Smooth muscle cell (in vitro differentiated cells): ENCODE data around the gene SMYD3. TPM values are rescaled to one million over a fixed set of nuclear protein-coding genes. Genes with fewer than 3 reads are reported as not detected.

Experiments
- DNase-seq: peaks from one replicate; lab custom pipeline; 2025; ENCODE audit not compliant: unreplicated experiment; lab: John Stamatoyannopoulos, UW
- H2AFZ ChIP-seq: fragments of 200-600 bp; sonication (generic); 2 replicates; pipeline ENCODE4 v1.6.0; 2016; ENCODE audit warnings: antibody characterized with exemption, low read depth, mild to moderate bottlenecking
- H3F3A ChIP-seq: fragments of 200-600 bp; sonication (generic); 2 replicates; pipeline ENCODE4 v1.6.0; 2017; ENCODE audit warnings: antibody characterized with exemption, low read depth
- H3K27ac ChIP-seq: fragments of 200-600 bp; sonication (generic); 2 replicates; pipeline ENCODE4 v1.5.1; 2016; ENCODE audit warnings: low read depth, mild to moderate bottlenecking
- H3K27me3 ChIP-seq: fragments of 200-600 bp; sonication (generic); 2 replicates; pipeline ENCODE4 v1.6.1; 2016; ENCODE audit warnings: low read depth, mild to moderate bottlenecking
- H3K36me3 ChIP-seq: fragments of 200-600 bp; sonication (generic); 2 replicates; pipeline ENCODE4 v1.5.1; 2016; ENCODE audit warnings: low read depth
- H3K4me1 ChIP-seq: fragments of 200-600 bp; sonication (generic); 2 replicates; pipeline ENCODE4 v1.5.1; 2016; ENCODE audit warnings: low read depth
- H3K4me2 ChIP-seq: fragments of 200-600 bp; sonication (generic); 2 replicates; pipeline ENCODE4 v1.6.0; 2016; ENCODE audit warnings: mild to moderate bottlenecking
- H3K4me3 ChIP-seq: fragments of 200-600 bp; sonication (generic); 2 replicates; pipeline ENCODE4 v1.5.1; 2016; ENCODE audit warnings: mild to moderate bottlenecking
- H3K79me2 ChIP-seq: fragments of 200-600 bp; sonication (generic); 2 replicates; pipeline ENCODE4 v1.6.0; 2016; ENCODE audit warnings: low read depth, mild to moderate bottlenecking
- H3K9ac ChIP-seq: fragments of 200-600 bp; sonication (generic); 2 replicates; pipeline ENCODE4 v1.6.0; 2016; ENCODE audit warnings: low read depth
- H3K9me3 ChIP-seq: fragments of 200-600 bp; sonication (generic); replicated peaks from 2 replicates; pipeline ENCODE4 v1.5.1; 2016; ENCODE audit warnings: low read depth
- H4K20me1 ChIP-seq: fragments of 200-600 bp; sonication (generic); 2 replicates; pipeline ENCODE4 v1.6.0; 2016; ENCODE audit warnings: low read depth
- WGBS: methylation state at CpG from one replicate; pipeline ENCODE4 v1.1.7; 2016; ENCODE audit warnings: low lambda C conversion rate; 5-methylcytosine and 5-hydroxymethylcytosine counted together
- polyA plus RNA-seq: library from polyadenylated mRNA; unstranded; fragments of >200 nt; fragmentation: Nextera tagmentation; extraction: Ambion mirVana; gene quantifications from 2 replicates; pipeline ENCODE4 v1.2.1, GENCODE V29; 2016
- total RNA-seq: library from RNA; depleted of rRNA; stranded (reverse); fragments of >200 nt; gene quantifications from 2 replicates; pipeline ENCODE4 v1.2.3, GENCODE V29; 2014
- TF ChIP-seq, protein P1 (sequence below): fragments of 200-600 bp; sonication (generic); IDR thresholded peaks from 2 replicates; pipeline ENCODE4 v1.5.1; 2017; ENCODE audit warnings: borderline replicate concordance, mild to moderate bottlenecking, antibody characterized with exemption; ENCODE audit not compliant: insufficient read depth, poor library complexity, severe bottlenecking

SMYD3 gene
- total and polyA plus RNA-seq, 2 experiments from 2014 or later = 162 to 301 TPM

DNA sequence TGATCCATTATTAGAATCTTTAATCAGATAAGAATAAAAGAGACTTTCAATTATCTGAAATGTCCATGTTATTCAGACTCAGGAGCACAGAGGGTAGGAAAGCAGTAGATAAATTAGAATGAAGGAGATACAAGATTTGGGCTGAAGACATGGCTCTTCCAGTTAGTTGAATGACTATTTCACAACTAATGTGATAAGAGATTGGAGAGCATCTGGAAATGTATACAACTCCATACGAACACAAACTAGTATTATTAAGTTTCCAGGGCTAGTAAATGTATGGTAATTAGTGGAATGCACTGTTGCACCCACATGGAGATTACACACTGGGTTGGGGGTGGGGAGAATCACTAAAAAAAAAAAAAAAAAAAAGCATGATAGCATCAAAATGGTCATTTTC, 734.3 kb downstream of the SMYD3 start:
- TF ChIP-seq, protein P1, sequence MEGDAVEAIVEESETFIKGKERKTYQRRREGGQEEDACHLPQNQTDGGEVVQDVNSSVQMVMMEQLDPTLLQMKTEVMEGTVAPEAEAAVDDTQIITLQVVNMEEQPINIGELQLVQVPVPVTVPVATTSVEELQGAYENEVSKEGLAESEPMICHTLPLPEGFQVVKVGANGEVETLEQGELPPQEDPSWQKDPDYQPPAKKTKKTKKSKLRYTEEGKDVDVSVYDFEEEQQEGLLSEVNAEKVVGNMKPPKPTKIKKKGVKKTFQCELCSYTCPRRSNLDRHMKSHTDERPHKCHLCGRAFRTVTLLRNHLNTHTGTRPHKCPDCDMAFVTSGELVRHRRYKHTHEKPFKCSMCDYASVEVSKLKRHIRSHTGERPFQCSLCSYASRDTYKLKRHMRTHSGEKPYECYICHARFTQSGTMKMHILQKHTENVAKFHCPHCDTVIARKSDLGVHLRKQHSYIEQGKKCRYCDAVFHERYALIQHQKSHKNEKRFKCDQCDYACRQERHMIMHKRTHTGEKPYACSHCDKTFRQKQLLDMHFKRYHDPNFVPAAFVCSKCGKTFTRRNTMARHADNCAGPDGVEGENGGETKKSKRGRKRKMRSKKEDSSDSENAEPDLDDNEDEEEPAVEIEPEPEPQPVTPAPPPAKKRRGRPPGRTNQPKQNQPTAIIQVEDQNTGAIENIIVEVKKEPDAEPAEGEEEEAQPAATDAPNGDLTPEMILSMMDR = no peak
- peaks cover 7% of the 10 kb centered on the region for H3K79me2 ChIP-seq

DNA sequence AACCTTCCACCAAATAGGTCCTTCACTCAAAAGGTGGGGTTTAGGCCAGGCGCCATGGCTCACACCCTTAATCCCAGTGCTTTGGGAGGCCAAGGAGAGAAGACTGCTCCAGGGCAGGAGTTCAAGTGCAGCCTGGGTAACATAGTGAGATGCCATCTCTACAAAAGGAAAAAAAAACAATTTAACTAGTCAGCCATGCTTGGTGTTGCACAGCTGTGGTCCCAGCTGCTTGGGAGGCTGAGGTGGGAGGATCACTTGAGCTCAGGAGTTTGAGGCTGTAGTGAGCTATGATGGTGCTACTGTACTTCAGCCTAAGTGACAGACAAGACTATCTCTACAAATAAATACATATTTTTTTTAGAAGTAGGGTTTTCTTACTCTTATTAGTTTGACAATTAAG, 734.8 kb downstream of the SMYD3 start:
- TF ChIP-seq, protein P1 = no peak
- Histone ChIP-seq H3K9ac (no peak overlapping the region), H2AFZ (no peak overlapping the region), H3K9me3 (no peaks in the 10 kb centered on the region), H3K36me3 (no peaks in the 10 kb centered on the region), H3K27ac (peak overlapping the region; percentile 75), H3K4me2 (peak overlapping the region; percentile 58), H3K4me3 (no peak overlapping the region), H4K20me1 (peaks cover 8% of the 10 kb centered on the region), H3F3A (peaks cover 34% of the 10 kb centered on the region), H3K79me2 (peaks cover 2% of the 10 kb centered on the region), H3K4me1 (no peaks in the 10 kb centered on the region), H3K27me3 (no peaks in the 10 kb centered on the region)
- no peak for DNase-seq
- WGBS = 96% methylated on average over 1 of the region's 1 CpG

More for the DNA sequence above, 734.3 kb downstream of the SMYD3 start:
- Histone ChIP-seq H4K20me1 (peaks cover 8% of the 10 kb centered on the region), H2AFZ (no peak overlapping the region), H3F3A (peaks cover 34% of the 10 kb centered on the region), H3K9me3 (no peaks in the 10 kb centered on the region), H3K27ac (peak overlapping the region; percentile 75), H3K27me3 (no peaks in the 10 kb centered on the region), H3K4me3 (no peak overlapping the region), H3K4me2 (peak overlapping the region; percentile 58), H3K9ac (no peak overlapping the region), H3K36me3 (no peaks in the 10 kb centered on the region), H3K4me1 (no peaks in the 10 kb centered on the region)
- 33% methylated on average over 1 of the region's 1 CpG for WGBS
- DNase-seq = no peak

DNA sequence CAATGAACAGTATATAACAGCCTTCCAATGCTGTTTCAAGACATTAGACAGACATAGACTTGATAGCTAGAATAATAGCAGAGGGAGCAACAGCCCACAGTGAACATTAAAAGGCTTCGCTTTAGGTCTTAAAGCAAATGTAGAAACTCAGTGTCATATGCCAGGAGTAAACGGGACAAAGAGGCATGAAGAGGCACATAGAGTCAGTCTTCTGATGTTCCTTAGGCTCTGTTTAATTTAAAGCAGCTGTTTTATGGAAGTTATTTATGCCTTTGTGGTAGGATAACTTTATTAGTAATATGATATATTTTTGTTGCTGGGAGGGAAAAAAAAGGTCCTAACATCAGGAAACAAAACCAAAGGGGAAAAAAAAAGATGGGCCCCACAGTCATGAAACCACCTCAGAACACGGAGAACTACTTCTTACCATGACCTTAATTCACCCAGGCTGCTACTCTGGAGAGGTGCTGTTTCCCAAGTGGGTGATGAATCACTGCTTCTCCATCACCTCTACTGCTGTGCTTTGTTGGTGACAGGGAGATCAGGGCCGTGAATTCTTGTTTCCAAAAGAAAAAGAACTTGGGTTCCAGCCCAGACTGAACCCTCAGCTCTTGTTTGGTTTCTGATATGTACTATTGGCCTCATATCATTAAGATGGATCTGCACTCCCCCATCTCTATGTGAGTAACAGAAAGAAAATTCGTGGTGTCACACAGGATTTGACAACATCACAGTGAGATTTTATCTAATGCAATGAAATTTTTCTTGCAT, 735.4 kb downstream of the SMYD3 start:
- 45% methylated on average over 5 of the region's 5 CpGs for WGBS
- Histone ChIP-seq H3K36me3 (no peaks in the 10 kb centered on the region), H4K20me1 (peaks cover 8% of the 10 kb centered on the region), H3K27ac (peak overlapping the region; percentile 75), H3F3A (peaks cover 34% of the 10 kb centered on the region), H3K9ac (no peak overlapping the region), H3K4me1 (no peaks in the 10 kb centered on the region), H3K79me2 (no peaks in the 10 kb centered on the region), H2AFZ (no peak overlapping the region), H3K4me3 (no peak overlapping the region), H3K4me2 (peak overlapping the region; percentile 58), H3K27me3 (no peaks in the 10 kb centered on the region), H3K9me3 (no peaks in the 10 kb centered on the region)
- no peak for DNase-seq
- TF ChIP-seq, protein P1 = no peak

DNA sequence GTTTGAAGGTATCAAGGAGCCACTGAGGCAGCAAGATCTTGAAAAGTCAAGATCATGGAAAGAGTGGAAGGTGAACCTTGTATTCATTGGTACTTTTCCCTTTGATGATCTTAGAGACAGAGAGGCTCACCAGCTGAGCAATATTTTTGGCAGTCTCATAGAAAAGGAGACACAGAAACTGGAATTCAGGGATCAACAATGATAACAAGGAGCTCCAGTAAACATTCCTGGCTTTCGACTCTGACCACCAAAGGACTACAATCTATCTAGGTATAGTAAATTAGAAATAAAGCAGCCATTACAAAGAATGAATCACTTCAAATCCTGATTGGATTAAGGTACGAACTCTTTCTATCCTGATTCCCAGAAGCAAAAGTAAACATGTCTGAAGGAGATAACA, 736.9 kb downstream of the SMYD3 start:
- no peaks in the 10 kb centered on the region for H3K36me3 ChIP-seq
- H3K9me3 ChIP-seq = no peaks in the 10 kb centered on the region
- WGBS = 21% methylated on average over 2 of the region's 2 CpGs
- H4K20me1 ChIP-seq = peaks cover 8% of the 10 kb centered on the region
- no peak overlapping the region for H3K9ac ChIP-seq
- TF ChIP-seq, protein P1 = no peak
- H3K27me3 ChIP-seq = no peaks in the 10 kb centered on the region
- DNase-seq = no peak
- peak overlapping the region; percentile 75 for H3K27ac ChIP-seq
- peak overlapping the region; percentile 53 for H3K4me2 ChIP-seq
- no peak overlapping the region for H3K4me3 ChIP-seq
- H3K4me1 ChIP-seq = no peaks in the 10 kb centered on the region
- peaks cover 34% of the 10 kb centered on the region for H3F3A ChIP-seq
- H2AFZ ChIP-seq = no peak overlapping the region
- no peaks in the 10 kb centered on the region for H3K79me2 ChIP-seq
